Measurements from ENCODE around the gene OR2F2. TPM values are rescaled to one million over a fixed set of nuclear protein-coding genes. Genes with fewer than 3 reads are reported as not detected.

OR2F2 gene
- total RNA-seq, 2 donors from 2014 or later: not detected

DNA sequence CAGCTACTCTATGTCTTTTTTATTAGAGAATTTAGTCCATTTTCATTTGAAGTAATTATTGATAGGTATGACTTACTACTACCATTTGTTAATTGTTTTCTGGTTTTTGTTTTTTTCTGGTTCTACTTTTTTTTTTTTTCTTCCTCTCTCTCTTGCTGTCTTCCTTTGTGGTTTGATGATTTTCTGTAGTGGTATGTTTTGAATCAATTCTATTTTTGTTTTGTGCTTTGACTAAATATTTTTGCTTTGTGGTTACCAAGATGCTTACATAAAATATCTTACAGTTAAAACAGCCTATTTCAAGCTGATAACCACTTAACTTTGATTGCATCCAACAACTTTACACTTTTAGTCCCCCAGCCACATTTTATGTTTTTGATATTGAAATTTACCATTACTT lies 3.3 kb upstream of the OR2F2 start:
- no peak overlapping the region for H3K4me3 Mint-ChIP-seq
- Histone ChIP-seq H3K4me3 (ENCODE audit: low read length) (no peak overlapping the region), H3K9ac (ENCODE audit: extremely low read depth, low read length, poor library complexity, severe bottlenecking) (no peak overlapping the region), H3K27ac (ENCODE audit: low read depth, low read length) (no peak overlapping the region), H3K36me3 (ENCODE audit: control insufficient read depth, insufficient read depth, low read length) (no peaks in the 10 kb centered on the region), H3K27me3 (ENCODE audit: control insufficient read depth, insufficient read depth, low read length, poor library complexity, severe bottlenecking) (no peaks in the 10 kb centered on the region), H3K9me3 (ENCODE audit: control insufficient read depth, low read length) (no peaks in the 10 kb centered on the region), H3K4me1 (ENCODE audit: control insufficient read depth, insufficient read depth, low read length) (no peaks in the 10 kb centered on the region)
- TF ChIP-seq, protein P1, sequence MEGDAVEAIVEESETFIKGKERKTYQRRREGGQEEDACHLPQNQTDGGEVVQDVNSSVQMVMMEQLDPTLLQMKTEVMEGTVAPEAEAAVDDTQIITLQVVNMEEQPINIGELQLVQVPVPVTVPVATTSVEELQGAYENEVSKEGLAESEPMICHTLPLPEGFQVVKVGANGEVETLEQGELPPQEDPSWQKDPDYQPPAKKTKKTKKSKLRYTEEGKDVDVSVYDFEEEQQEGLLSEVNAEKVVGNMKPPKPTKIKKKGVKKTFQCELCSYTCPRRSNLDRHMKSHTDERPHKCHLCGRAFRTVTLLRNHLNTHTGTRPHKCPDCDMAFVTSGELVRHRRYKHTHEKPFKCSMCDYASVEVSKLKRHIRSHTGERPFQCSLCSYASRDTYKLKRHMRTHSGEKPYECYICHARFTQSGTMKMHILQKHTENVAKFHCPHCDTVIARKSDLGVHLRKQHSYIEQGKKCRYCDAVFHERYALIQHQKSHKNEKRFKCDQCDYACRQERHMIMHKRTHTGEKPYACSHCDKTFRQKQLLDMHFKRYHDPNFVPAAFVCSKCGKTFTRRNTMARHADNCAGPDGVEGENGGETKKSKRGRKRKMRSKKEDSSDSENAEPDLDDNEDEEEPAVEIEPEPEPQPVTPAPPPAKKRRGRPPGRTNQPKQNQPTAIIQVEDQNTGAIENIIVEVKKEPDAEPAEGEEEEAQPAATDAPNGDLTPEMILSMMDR (conservative IDR thresholded peaks at IDR 0.05): no peak
- no peaks in the 10 kb centered on the region for H3K36me3 Mint-ChIP-seq (ENCODE audit: low read depth)
- no peak for DNase-seq
- H3K27me3 Mint-ChIP-seq (ENCODE audit: insufficient read depth): no peaks in the 10 kb centered on the region
- H3K27ac Mint-ChIP-seq: no peak overlapping the region
- peaks cover 8% of the 10 kb centered on the region for H3K4me1 Mint-ChIP-seq
- H3K9me3 Mint-ChIP-seq: no peaks in the 10 kb centered on the region

DNA sequence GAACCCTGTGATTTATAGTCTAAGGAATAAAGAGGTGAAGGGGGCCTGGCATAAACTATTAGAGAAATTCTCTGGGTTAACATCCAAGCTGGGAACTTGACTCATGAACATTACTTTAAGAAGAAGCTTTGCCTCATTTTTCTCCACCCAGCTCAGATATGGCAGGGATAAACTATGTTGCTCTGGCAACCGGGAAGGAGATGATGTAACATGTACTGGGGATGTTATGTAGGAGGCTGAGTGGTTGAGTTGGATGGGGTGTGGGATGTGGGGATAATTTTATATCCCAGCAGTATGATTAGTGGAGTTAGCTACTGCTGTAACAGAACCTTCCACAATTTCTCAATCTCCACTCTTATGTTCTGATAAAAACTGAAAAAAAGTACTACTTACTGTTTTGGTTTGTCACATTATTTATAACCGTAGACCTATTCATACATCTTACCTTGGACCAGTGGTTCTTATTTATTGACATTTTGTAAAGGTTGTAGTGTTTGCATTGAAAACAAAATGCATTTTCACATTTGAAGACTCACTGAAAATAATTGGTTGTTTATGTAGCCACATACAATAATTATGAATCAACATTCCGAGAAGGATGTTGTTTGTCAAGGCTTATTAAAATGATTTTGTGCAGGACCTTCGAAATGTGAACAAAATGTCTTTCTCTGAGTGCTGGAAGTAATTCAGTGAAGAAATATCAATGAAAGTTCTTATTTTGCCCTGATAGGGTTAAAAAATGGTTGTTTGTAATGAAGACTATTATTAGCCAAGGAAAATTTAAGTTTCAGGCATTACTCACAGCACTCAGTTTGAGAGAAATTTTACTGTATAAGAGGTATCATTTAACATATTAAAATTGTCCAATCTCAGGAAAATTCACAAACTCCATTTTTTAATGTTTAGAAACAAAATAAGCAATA lies 1.3 kb downstream of the OR2F2 start:
- no peaks in the 10 kb centered on the region for H3K36me3 Mint-ChIP-seq (ENCODE audit: low read depth)
- Histone ChIP-seq H3K27ac (ENCODE audit: low read depth, low read length) (no peak overlapping the region), H3K4me3 (ENCODE audit: low read length) (no peak overlapping the region), H3K27me3 (ENCODE audit: control insufficient read depth, insufficient read depth, low read length, poor library complexity, severe bottlenecking) (no peaks in the 10 kb centered on the region), H3K9ac (ENCODE audit: extremely low read depth, low read length, poor library complexity, severe bottlenecking) (no peak overlapping the region), H3K36me3 (ENCODE audit: control insufficient read depth, insufficient read depth, low read length) (no peaks in the 10 kb centered on the region), H3K9me3 (ENCODE audit: control insufficient read depth, low read length) (no peaks in the 10 kb centered on the region), H3K4me1 (ENCODE audit: control insufficient read depth, insufficient read depth, low read length) (no peaks in the 10 kb centered on the region)
- H3K27ac Mint-ChIP-seq: no peak overlapping the region
- 94 to 100% methylated on average over 1 to 4 of the region's 4 CpGs for whole genome bisulfite sequencing, 2 experiments (ENCODE audit: insufficient coverage in 1 of 2, insufficient read length in 1 of 2)
- no peak overlapping the region for H3K4me3 Mint-ChIP-seq
- H3K27me3 Mint-ChIP-seq (ENCODE audit: insufficient read depth): no peaks in the 10 kb centered on the region
- no peak for DNase-seq
- H3K9me3 Mint-ChIP-seq: no peaks in the 10 kb centered on the region
- peaks cover 4% of the 10 kb centered on the region for H3K4me1 Mint-ChIP-seq
- TF ChIP-seq, protein P1 (conservative IDR thresholded peaks at IDR 0.05): no peak

DNA sequence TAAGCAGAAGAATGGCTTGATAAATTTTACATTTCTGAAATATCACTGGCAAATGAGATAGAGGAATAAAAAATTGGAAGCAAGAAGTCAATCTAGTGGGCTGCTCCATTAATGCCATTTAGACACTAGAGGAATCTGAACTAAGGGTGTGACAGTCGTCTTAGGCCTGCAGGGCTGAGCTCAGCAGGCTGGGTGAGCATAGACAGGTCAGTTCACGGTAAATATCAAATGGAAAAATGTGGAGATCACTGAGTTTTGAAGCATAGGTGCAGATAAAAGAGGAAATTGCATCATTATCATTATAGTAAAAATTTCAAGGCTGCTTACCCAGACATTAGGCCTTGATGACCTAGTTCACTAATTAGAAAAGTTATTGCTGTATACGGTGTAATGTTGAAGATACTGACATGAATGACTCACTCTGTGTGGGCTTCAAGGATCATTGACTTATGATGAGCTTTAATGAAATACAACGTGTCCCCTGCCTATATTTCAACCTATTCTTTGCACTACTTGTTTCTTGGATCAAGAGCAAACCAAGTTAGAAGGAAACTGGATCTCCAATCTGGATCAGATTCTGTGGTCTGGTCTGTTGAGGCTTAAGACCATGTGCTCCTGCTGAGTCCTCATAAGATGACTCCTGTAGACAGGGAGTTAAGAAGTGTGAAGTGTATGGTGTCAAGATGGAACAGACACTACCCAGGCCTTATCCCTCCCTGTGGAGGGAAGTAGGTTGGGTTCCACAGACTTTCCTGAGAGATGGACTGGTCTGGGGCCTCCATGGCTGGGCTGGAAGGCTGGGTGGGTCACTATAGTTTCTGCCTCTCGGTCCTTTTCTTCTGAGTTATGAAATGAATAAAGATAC lies 3.6 kb downstream of the OR2F2 start:
- no peak overlapping the region for H3K27ac ChIP-seq (ENCODE audit: low read depth, low read length)
- H3K27me3 ChIP-seq (ENCODE audit: control insufficient read depth, insufficient read depth, low read length, poor library complexity, severe bottlenecking): no peaks in the 10 kb centered on the region
- TF ChIP-seq, protein P1 (conservative IDR thresholded peaks at IDR 0.05): no peak
- no peak overlapping the region for H3K4me3 ChIP-seq (ENCODE audit: low read length)
- no peaks in the 10 kb centered on the region for H3K4me1 ChIP-seq (ENCODE audit: control insufficient read depth, insufficient read depth, low read length)
- H3K4me1 Mint-ChIP-seq: peaks cover 2% of the 10 kb centered on the region
- H3K36me3 ChIP-seq (ENCODE audit: control insufficient read depth, insufficient read depth, low read length): no peaks in the 10 kb centered on the region
- no peak overlapping the region for H3K9ac ChIP-seq (ENCODE audit: extremely low read depth, low read length, poor library complexity, severe bottlenecking)
- no peak for DNase-seq
- WGBS, 2 experiments (ENCODE audit: insufficient coverage in 1 of 2, insufficient read length in 1 of 2): 88 to 100% methylated on average over 3 to 5 of the region's 5 CpGs
- no peak overlapping the region for H3K27ac Mint-ChIP-seq
- no peaks in the 10 kb centered on the region for H3K9me3 Mint-ChIP-seq
- H3K9me3 ChIP-seq (ENCODE audit: control insufficient read depth, low read length): no peaks in the 10 kb centered on the region
- no peak overlapping the region for H3K4me3 Mint-ChIP-seq
- H3K27me3 Mint-ChIP-seq (ENCODE audit: insufficient read depth): no peaks in the 10 kb centered on the region
- no peaks in the 10 kb centered on the region for H3K36me3 Mint-ChIP-seq (ENCODE audit: low read depth)
